ENCODE measurements around the gene TTC39C.

The TTC39C gene

GRCh38 chr18:24126155-24126961 is 111.8 kb downstream of the TTC39C start:
- H3K27me3 ChIP-seq (ENCODE audit: insufficient read depth, poor library complexity, severe bottlenecking) = no peaks in the 10 kb centered on the region

GRCh38 chr18:24127735-24128134 is 113.2 kb downstream of the TTC39C start:
- no peak overlapping the region for H3K27ac ChIP-seq (replicated peaks)
- TF ChIP-seq CTCF (IDR thresholded peaks at IDR 0.05; ENCODE audit: insufficient read depth, low read length) (no peak), POLR2AphosphoS5 (IDR thresholded peaks at IDR 0.05; ENCODE audit: low read depth) (no peak), SPI1 (IDR thresholded peaks at IDR 0.05; ENCODE audit: borderline replicate concordance, low read depth) (no peak), GABPA (IDR thresholded peaks at IDR 0.05; ENCODE audit: low read depth) (no peak)
- no peak overlapping the region for H3K4me3 ChIP-seq (replicated peaks; ENCODE audit: insufficient read depth, low read length)
- DNase-seq (ENCODE audit: low read depth in 1 of 2, low spot score in 1 of 2) = no peak
- H3K27me3 ChIP-seq (ENCODE audit: insufficient read depth, poor library complexity, severe bottlenecking) = no peaks in the 10 kb centered on the region

More at GRCh38 chr18:24126155-24126961, 111.8 kb downstream of the TTC39C start:
- no peak overlapping the region for H3K4me3 ChIP-seq (replicated peaks; ENCODE audit: insufficient read depth, low read length)
- H3K27ac ChIP-seq (replicated peaks) = no peak overlapping the region
- no peak for TF ChIP-seq CTCF (IDR thresholded peaks at IDR 0.05; ENCODE audit: insufficient read depth, low read length)
- no peak for TF ChIP-seq REST (IDR thresholded peaks at IDR 0.05; ENCODE audit: insufficient replicate concordance, low read depth)
- no peak for TF ChIP-seq POLR2AphosphoS5 (IDR thresholded peaks at IDR 0.05; ENCODE audit: low read depth)
- no peak for TF ChIP-seq GABPA (IDR thresholded peaks at IDR 0.05; ENCODE audit: low read depth)
- TF ChIP-seq SPI1 (IDR thresholded peaks at IDR 0.05; ENCODE audit: borderline replicate concordance, low read depth) = no peak
- no peak for DNase-seq (ENCODE audit: low read depth in 1 of 2, low spot score in 1 of 2)

- no peak overlapping the region for H3K27ac ChIP-seq (replicated peaks)
Measured at GRCh38 chr18:24128700-24129099, 114.1 kb downstream of the TTC39C start.

GRCh38 chr18:24130494-24130893 is 115.9 kb downstream of the TTC39C start:
- TF ChIP-seq REST (IDR thresholded peaks at IDR 0.05; ENCODE audit: insufficient replicate concordance, low read depth) = no peak
- no peak for TF ChIP-seq CTCF (IDR thresholded peaks at IDR 0.05; ENCODE audit: insufficient read depth, low read length)
- no peak for TF ChIP-seq SPI1 (IDR thresholded peaks at IDR 0.05; ENCODE audit: borderline replicate concordance, low read depth)
- H3K27me3 ChIP-seq (ENCODE audit: insufficient read depth, poor library complexity, severe bottlenecking) = no peaks in the 10 kb centered on the region
- H3K27ac ChIP-seq (replicated peaks) = no peak overlapping the region
- no peak for DNase-seq (ENCODE audit: low read depth in 1 of 2, low spot score in 1 of 2)
- H3K4me3 ChIP-seq (replicated peaks; ENCODE audit: insufficient read depth, low read length) = no peak overlapping the region

More at GRCh38 chr18:24128700-24129099, 114.1 kb downstream of the TTC39C start:
- Histone ChIP-seq H3K27me3 (ENCODE audit: insufficient read depth, poor library complexity, severe bottlenecking) (no peaks in the 10 kb centered on the region), H3K4me3 (replicated peaks; ENCODE audit: insufficient read depth, low read length) (no peak overlapping the region)
- TF ChIP-seq GABPA (IDR thresholded peaks at IDR 0.05; ENCODE audit: low read depth) = no peak
- DNase-seq (ENCODE audit: low read depth in 1 of 2, low spot score in 1 of 2) = no peak
